BJ (cell line): ENCODE measurements around the gene REPIN1. TPM values are rescaled to one million over a fixed set of nuclear protein-coding genes. Genes with fewer than 3 reads are reported as not detected.

Experiments used
- CTCF ChIA-PET: fragments of 350-600 bp; formaldehyde crosslinking; extraction: SDS; loops from one replicate; lab custom pipeline; 2021; ENCODE audit warnings: antibody characterized with exemption, inconsistent platforms; lab: Yijun Ruan, JAX
- POLR2A ChIA-PET: fragments of 300-600 bp; sonication (Branson Sonifier 250); formaldehyde crosslinking; extraction: SDS; loops from one replicate; lab custom pipeline; 2021; ENCODE audit warnings: antibody characterized with exemption; lab: Charles Lee
- DNase-seq: peaks from one replicate; pipeline ENCODE4 v3.0.0-alpha.2; 2011; ENCODE audit warnings: low read depth
- H3K27me3 ChIP-seq: 2 replicates; pipeline ENCODE4 v1.6.0; 2011; ENCODE audit warnings: low read length; ENCODE audit not compliant: control insufficient read depth, insufficient read depth
- H3K36me3 ChIP-seq: 2 replicates; pipeline ENCODE4 v1.5.1; 2011; ENCODE audit warnings: low read length; ENCODE audit not compliant: control insufficient read depth, insufficient read depth
- H3K4me3 ChIP-seq: 2 replicates; pipeline ENCODE4 v1.5.1; 2011; ENCODE audit warnings: low read depth, mild to moderate bottlenecking, control low read depth, low read length
- CTCF ChIP-seq: IDR thresholded peaks from 2 replicates; pipeline ENCODE4 v1.5.1; 2011; ENCODE audit warnings: low read depth, mild to moderate bottlenecking, control low read depth, inconsistent platforms, low read length, moderate library complexity; ENCODE audit not compliant: insufficient read depth
- polyA plus RNA-seq: library from polyadenylated mRNA; depleted of rRNA; stranded (reverse); fragments of >200 nt; gene quantifications from 2 replicates; pipeline ENCODE4 v1.2.3, GENCODE V29; 2011

Gene REPIN1
- polyA plus RNA-seq, 1 experiment, result 65.7 TPM

GRCh38 chr7:150337659-150338081 is 31.0 kb upstream of the REPIN1 start:
- no peak overlapping the region for H3K4me3 ChIP-seq
- CTCF ChIA-PET, result interaction anchor here (0.6 to 1.0 kb wide), 2 partner anchors 18 to 721 kb away, joined by 3 to 5 read pairs; no protein-coding TSS in a partner anchor
- no peak for DNase-seq
- TF ChIP-seq CTCF, result no peak
- POLR2A ChIA-PET, result no interaction called here
- H3K36me3 ChIP-seq, result no peaks in the 10 kb centered on the region
- H3K27me3 ChIP-seq, result peaks cover 17% of the 10 kb centered on the region

- H3K36me3 ChIP-seq, result no peaks in the 10 kb centered on the region
- H3K27me3 ChIP-seq, result peaks cover 20% of the 10 kb centered on the region
- ChIA-PET CTCF (interaction anchor here (0.6 to 1.0 kb wide), 2 partner anchors 17 to 721 kb away, joined by 3 to 5 read pairs; no protein-coding TSS in a partner anchor), POLR2A (no interaction called here)
- H3K4me3 ChIP-seq, result no peak overlapping the region
- no peak for DNase-seq
- no peak for TF ChIP-seq CTCF
These were observed 30.3 kb upstream of the REPIN1 start for GRCh38 chr7:150338166-150338829.

GRCh38 chr7:150339409-150339809 is 29.2 kb upstream of the REPIN1 start:
- no peak for TF ChIP-seq CTCF
- ChIA-PET CTCF (interaction anchor here (1.1 to 1.9 kb wide), 2 partner anchors 17 to 82 kb away, joined by 3 to 5 read pairs; no protein-coding TSS in a partner anchor), POLR2A (interaction anchor here (0.6 kb wide), 1 partner anchor 27 kb away, joined by 10 read pairs; no protein-coding TSS in a partner anchor)
- no peak overlapping the region for H3K4me3 ChIP-seq
- H3K36me3 ChIP-seq, result no peaks in the 10 kb centered on the region
- no peak for DNase-seq
- peaks cover 20% of the 10 kb centered on the region for H3K27me3 ChIP-seq

GRCh38 chr7:150340024-150340749 is 28.4 kb upstream of the REPIN1 start:
- POLR2A ChIA-PET, result interaction anchor here (0.6 to 0.7 kb wide), 2 partner anchors 15 to 27 kb away, joined by 5 to 10 read pairs; no protein-coding TSS in a partner anchor
- no peak for DNase-seq
- no peaks in the 10 kb centered on the region for H3K36me3 ChIP-seq
- H3K27me3 ChIP-seq, result peaks cover 20% of the 10 kb centered on the region
- TF ChIP-seq CTCF, result no peak
- peak overlapping the region; percentile 17; the same call in 1 of the 2 replicates for H3K4me3 ChIP-seq
- CTCF ChIA-PET, result interaction anchor here (1.1 to 1.9 kb wide), 2 partner anchors 16 to 82 kb away, joined by 3 to 5 read pairs; no protein-coding TSS in a partner anchor

- DNase-seq, result no peak
- peak overlapping the region; percentile 4; the same call in 1 of the 2 replicates for H3K4me3 ChIP-seq
- TF ChIP-seq CTCF, result no peak
- H3K27me3 ChIP-seq, result peaks cover 20% of the 10 kb centered on the region
- H3K36me3 ChIP-seq, result no peaks in the 10 kb centered on the region
- ChIA-PET POLR2A (interaction anchor here (0.7 kb wide), 1 partner anchor 14 kb away, joined by 5 read pairs; no protein-coding TSS in a partner anchor), CTCF (interaction anchor here (1.9 kb wide), 1 partner anchor 81 kb away, joined by 5 read pairs; no protein-coding TSS in a partner anchor)
These were observed 27.8 kb upstream of the REPIN1 start for GRCh38 chr7:150340875-150341262.
